HG03442 (cell line): ENCODE measurements around the gene MYBPHL.

Source experiments
- ATAC-seq: cut with Tn5 transposase; IDR thresholded peaks from one replicate; pipeline ENCODE4 v1.9.1; 2021; ENCODE audit warnings: mild to moderate bottlenecking, moderate library complexity; ENCODE audit not compliant: unreplicated experiment

Gene MYBPHL

GRCh38 chr1:109266965-109267364 is 39.8 kb downstream of the MYBPHL start:
- ATAC-seq: no peak

GRCh38 chr1:109265741-109266330 is 41.0 kb downstream of the MYBPHL start:
- no peak for ATAC-seq

DNA sequence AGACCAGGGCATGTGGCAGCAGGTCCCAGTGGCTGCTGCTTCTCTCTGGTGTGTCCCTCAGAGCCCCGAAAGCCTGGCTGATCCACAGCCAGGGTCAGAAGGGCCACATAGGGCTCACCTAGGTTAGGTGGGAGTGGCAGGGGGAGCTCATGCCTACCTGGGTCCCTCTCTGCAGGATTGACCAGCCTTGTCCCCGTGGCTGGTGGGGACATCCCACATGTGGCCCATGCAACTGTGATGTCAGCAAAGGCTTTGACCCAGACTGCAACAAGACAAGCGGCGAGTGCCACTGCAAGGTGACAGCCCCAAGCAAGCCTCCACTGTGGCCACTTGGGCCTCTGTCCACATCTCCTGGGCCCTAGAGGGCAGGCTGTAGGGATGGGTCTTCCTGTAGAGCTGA is 41.8 kb downstream of the MYBPHL start:
- ATAC-seq: no peak

DNA sequence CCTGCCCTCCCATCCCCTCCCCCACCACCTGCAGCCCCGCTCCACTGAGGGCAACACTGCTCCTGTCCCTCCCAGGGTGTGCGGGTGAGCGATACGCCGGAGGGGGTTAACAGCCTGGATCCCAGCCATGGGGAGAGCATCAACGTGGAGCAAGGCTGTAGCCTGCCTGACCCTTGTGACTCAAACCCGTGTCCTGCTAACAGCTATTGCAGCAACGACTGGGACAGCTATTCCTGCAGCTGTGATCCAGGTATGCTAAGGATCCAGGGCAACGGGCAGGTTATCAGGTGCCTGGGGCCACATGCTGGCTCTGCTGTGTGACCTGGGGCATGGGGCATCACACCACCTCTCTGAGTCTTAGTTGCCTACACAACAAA is 42.4 kb downstream of the MYBPHL start:
- no peak for ATAC-seq

GRCh38 chr1:109263597-109264378 is 43.0 kb downstream of the MYBPHL start:
- peak; percentile 75 for ATAC-seq

GRCh38 chr1:109263234-109263596 is 43.6 kb downstream of the MYBPHL start:
- ATAC-seq: no peak

DNA sequence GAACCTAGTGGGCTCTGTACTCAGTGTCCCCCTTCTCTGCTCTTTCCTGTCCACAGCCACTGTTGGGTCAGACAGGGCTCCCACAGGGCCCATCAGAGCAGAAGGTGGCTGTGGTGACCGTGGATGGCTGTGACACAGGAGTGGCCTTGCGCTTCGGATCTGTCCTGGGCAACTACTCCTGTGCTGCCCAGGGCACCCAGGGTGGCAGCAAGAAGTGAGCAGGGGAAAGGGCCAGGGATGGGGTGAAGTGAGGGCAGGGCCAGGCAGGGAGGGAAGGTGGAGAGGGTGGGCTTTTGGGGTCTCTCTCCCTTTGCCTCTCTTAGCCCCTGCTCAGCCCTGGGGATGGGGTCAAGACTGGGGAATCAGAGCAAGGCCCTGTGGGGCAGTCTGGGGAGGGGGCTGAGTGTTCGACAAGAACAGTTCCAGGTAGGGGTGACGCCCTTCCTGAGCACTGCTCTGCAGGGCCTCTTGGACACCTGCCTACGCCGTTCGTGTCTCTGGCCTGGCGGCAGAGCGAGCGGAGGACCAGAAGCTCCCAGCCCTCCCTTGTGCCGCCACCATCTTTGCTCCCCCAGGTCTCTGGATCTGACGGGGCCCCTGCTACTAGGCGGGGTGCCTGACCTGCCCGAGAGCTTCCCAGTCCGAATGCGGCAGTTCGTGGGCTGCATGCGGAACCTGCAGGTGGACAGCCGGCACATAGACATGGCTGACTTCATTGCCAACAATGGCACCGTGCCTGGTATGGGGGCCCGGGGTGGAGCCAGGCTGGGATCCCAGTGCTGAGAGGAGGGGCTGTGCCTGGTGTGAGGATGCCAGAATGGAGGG is 44.4 kb downstream of the MYBPHL start:
- ATAC-seq: no peak

- ATAC-seq: no peak
Measured at GRCh38 chr1:109261578-109261977, 45.2 kb downstream of the MYBPHL start.

DNA sequence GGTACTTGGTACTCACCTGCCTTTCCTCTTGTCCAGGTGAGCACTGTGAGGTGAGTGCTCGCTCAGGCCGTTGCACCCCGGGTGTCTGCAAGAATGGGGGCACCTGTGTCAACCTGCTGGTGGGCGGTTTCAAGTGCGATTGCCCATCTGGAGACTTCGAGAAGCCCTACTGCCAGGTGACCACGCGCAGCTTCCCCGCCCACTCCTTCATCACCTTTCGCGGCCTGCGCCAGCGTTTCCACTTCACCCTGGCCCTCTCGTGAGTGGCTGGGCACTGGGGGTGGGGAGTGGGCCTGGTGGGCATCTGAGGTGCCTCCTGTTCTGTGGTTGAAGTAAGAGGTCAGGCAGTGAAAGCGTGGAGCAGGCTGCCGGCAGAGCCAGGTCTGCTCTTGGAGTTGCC is 45.8 kb downstream of the MYBPHL start:
- no peak for ATAC-seq

- no peak for ATAC-seq
Measured at GRCh38 chr1:109259674-109260557, 46.9 kb downstream of the MYBPHL start.

DNA sequence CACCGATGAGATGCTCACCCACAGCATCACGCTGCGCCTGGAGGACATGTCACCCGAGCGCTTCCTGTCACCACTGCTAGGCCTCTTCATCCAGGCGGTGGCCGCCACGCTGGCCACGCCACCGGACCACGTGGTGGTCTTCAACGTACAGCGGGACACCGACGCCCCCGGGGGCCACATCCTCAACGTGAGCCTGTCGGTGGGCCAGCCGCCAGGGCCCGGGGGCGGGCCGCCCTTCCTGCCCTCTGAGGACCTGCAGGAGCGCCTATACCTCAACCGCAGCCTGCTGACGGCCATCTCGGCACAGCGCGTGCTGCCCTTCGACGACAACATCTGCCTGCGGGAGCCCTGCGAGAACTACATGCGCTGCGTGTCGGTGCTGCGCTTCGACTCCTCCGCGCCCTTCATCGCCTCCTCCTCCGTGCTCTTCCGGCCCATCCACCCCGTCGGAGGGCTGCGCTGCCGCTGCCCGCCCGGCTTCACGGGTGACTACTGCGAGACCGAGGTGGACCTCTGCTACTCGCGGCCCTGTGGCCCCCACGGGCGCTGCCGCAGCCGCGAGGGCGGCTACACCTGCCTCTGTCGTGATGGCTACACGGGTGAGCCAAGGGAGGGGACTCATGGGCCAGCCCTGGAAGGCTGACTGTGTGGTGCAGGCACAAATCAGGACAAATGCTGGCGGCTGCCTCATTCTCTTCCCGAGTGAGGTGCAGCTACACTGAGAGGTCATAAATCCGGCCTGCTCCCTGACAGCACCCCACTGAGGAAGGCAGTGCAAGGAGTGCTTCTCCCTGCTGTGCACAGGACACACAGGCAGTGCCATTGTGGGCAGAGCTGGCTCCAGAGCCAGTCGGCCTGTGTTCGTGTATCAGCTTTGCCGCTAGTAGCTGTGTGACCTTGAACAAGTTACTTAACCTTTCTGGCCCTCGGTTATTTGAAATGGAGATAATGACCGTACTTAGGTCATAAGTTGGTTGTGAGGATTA is 48.0 kb downstream of the MYBPHL start:
- ATAC-seq: no peak

DNA sequence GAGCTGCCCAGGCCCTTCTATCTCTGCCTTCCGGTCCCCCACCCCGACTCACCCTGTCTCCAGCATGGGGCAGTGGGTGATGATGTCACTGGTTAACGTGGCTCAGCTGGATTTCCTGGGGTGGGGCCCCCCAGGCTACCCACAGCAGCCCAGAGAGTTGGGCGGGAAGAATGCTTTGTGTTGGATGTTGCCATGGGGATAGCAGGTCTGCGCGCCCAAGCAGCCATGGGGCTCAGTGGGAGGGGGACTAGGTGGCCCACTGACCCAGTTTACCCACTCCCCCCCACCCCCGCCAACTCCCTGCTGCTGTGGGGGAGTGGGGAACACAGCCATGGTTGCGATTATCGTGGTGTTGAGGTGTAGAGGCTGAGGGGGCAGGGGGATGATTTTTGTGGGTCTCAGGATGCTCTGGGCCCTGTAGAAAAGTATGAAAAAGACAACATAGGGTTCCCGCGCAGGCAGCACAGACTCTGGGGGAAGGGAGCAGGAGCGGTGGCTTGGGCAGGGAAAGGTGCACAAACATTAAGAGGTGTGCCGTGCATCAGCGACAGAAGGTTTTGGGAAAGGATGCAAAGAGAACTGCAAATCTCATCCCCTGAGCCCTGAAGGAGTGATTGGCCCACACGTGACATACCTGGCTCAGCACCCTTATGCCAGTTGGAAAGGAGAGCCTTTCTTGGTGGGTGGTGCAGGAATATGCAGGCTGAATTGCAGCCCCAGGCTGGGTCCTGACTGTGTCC is 49.0 kb downstream of the MYBPHL start:
- no peak for ATAC-seq

DNA sequence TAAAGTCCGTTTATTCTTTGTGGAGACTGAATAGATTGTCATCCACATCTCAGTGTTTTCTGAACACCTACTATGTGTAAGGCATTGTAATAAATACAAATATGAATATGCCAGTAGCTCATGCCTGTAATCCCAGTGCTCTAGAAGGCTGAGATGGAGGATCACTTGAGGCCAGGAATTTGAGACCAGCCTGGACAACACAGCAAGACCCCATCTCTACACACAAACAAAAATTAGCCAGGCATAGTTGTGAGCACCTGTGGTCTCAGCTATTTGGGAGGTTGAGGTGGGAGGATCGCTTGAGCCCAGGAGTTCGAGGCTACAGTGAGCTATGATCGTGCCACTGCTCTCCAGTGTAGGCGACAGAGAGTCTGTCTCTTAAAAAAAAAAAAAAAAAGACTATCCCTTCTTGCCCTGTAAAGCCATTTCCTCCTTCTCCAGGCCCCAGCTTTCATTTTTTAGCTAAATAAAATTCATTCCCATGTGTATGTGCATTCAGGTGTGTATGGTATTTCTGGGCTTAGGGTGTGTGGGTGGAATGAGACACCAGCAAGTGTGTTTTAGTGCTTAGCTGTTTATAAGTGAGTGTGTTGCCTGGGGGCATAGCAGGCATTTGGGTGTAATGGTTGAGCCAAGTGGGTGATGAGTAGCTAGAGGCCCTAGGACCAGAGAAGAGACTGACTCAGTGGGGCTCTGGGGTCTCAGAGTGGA is 49.7 kb downstream of the MYBPHL start:
- ATAC-seq: no peak

DNA sequence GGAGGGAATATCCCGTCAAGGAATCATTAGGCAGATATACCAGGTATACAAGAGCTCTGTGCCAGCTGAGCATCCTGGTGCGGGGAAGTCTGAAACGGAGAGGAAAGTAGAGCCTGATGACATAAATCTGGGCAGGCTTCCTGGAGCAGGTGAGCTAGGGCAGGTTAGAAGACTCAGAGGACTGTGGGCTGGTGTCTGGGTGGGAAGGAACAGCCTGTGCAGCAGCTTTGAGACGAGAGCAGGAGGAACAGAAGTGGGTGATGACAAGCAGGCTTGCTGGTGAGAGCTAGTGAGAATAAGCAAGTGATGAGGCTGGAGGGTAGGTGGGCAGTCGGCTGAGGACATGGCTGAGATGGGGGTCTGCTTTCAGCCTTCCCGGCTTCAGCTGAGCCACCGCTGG is 50.7 kb downstream of the MYBPHL start:
- no peak for ATAC-seq

- ATAC-seq: no peak
Measured at GRCh38 chr1:109255678-109256077, 51.1 kb downstream of the MYBPHL start.

GRCh38 chr1:109255097-109255651 is 51.6 kb downstream of the MYBPHL start:
- ATAC-seq: no peak

- no peak for ATAC-seq
Measured at GRCh38 chr1:109254621-109255096, 52.2 kb downstream of the MYBPHL start.
